HG02943 (cell line): Measurements from ENCODE around the gene CCDC178.

Source experiments
- ATAC-seq: cut with Tn5 transposase; IDR thresholded peaks from one replicate; pipeline ENCODE4 v1.9.1; 2021; ENCODE audit warnings: mild to moderate bottlenecking, low read depth, moderate library complexity; ENCODE audit not compliant: unreplicated experiment

The CCDC178 gene

DNA sequence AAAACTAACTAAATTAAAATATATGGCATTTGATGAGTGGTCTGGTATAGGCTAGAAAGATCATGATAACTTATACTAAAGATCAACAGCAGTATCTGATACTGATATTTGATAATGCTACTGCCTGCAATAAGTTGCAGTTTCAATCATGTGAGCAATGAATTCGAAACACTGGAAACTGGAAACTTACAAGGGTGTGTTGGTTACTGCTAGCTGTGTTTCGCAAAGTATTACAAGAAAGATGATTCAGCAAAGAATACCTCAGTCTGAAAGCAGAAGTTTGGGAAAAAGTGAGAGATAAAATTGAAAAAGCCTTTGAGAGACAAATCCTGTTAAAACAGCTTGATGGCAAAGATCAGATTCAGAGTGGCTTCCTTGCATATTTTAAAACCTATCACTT, 294.5 kb downstream of the CCDC178 start:
- no peak for ATAC-seq

DNA sequence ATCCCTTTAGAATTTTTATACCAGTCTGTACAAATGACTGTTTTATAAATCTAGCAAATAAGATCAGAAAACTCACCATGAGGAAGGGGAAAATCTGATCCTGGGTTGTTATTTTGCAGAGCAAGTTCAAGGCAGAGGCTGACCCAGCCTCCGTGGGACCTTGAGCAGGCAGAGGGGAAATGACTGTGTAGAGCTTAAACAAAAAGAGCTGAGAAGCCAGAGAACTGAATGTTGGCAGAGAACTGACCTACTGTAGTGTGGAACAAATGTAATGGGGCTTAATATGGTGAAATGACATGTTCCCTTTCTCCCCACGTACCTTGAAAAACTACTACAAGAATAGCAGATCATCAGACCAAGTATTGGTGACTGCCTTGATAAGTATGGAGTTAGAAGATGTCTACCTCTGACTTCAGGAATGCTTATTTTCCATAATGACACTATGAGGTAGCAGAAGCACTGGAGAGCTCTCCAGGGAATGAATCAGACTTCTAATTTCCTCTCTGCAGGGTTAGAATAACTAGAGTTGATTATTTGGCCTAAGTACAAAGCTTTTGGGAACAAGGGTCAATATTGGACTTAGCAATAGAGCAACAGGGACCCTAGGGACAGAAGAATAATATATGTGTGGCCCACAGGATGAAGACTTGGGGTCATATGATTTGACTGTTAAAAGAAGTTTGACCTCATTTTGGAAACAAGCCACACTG, 304.4 kb downstream of the CCDC178 start:
- no peak for ATAC-seq

DNA sequence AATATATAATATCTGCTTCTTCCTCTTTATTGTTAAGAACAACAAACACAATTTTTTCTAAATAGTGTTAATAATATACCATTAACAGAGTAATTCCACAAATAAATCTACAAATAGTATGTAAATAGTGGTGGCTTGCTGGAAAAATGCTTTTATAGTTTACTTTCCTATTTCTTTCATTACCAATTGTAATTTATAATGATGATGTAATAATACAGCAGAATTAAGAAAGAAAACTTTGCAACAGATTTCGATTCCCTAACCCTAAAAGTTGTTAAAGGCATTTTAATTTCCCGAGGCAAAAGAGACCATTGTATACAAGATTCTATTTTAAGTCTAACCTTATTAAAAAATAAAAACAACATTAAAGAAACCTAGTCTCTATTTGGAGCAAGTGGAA, 307.9 kb downstream of the CCDC178 start:
- ATAC-seq = no peak

DNA sequence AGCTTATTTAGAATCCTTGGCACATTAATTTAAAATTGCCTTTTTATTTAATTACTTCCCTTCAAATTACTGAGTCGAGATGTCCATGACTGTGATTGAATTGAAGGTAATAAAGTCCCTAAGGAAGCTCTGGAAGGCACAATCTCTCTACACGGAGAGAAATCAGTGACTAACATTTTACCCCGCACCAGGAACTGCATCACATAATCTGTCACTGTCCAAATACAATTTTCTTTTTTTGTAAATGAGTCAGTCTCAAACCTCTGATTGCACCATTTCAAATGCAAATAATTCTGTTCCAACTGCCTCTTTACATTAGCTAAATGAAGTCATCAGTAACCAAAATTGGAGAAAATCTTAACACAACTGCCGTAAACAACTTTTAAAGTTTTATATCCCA, 311.9 kb downstream of the CCDC178 start:
- no peak for ATAC-seq

DNA sequence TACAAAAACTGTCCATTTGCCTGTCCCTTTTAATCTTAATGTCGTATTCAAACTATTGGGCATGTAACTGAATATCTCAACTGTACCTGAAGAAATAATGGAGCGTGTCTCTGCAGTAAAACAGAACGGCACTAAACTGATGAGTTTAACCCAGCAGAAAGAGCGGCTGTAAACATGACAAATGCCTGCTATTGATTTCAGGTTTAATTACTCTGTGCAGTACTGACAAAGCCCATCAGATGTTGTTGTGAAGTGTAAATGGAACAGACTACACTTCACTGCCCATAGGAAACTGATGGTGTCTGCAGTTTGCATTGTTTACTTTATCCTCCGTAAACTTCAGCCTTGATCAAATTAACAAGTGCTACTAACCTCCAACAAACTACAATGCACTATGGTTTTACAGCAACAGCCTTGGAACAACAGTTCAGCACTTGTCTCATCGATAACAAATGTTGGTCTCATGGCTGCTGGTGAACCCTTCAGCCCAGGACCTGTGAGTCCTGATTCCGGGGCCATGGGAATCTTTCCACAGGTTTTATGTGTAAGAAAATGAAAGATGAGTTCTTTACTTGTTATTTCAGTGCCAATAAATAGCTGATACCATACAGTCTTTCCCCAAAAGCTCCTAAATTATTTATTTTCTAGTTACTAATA, 316.5 kb downstream of the CCDC178 start:
- no peak for ATAC-seq

DNA sequence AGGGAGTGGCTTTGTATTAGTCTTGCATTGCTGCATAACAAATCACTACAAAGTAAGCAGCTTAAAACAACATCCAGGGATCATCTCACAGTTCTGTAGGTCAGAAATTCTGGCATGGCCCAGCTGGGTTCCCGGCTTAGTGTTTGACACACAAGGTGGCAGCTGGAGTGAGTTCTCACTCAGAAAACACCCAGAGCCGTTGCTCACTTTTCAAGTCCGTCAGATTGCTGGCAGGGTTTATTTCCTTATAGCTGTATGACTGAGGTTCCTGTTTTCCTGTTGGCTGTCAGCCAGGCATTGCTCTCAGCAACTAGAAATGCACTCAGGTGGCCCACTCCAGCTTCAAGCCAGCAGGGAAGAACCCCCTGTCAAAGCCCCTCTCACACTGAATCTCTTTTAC, 324.1 kb downstream of the CCDC178 start:
- no peak for ATAC-seq

DNA sequence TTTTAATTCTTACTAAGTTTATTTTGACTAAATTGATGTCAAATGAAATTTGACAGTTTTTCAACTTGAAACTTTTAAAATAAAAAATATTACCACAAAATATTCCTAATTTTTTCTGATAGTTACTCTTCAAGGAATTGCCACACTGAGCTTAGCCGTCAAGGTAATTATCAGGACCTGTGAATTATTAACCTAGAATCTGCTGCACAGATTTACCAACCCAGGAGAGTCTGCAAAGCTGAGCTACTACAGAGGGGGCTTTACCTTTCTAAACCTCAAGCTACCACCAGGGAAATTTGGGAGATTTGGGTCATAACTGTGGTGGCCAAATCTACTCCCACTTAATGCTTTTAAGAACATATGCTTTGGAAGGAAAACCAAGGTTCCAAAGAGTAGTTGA, 324.6 kb downstream of the CCDC178 start:
- no peak for ATAC-seq

DNA sequence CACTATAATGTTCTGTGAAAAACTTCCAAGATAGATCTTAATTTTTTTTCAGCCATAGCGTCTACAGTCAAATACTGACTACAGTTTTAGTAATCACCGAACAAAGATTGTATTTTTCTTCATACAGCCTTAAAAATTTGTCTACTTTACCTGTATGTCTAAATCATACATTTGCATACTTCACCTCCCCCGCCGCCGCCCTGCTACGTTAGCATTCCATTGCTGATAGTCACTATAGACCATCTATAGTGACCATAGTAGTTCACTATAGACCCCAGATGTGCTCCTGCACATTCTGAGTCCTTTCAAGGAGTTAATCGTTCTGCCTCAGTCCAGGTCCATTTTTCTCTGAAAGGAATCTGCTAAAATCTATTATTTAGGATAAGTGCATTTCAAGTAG, 325.0 kb downstream of the CCDC178 start:
- no peak for ATAC-seq

DNA sequence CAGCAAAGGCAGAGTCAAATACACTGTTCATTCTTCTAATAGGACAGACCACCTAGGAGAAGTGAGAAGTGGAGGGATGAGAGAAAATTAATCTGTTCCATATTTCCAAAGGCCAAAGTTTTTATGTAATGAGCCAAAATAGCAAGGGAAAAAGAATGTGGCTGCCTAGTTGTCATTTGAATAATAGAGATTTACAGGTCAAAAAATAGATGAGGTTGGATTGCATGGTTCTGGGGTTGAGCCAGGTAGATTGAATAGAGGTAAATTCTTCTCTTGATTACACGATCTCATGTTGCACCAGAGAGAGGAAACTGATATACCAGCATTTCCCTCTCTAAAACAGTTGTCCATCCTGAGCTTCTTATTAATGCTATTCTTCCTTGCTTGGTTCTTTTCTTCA, 325.8 kb downstream of the CCDC178 start:
- no peak for ATAC-seq

DNA sequence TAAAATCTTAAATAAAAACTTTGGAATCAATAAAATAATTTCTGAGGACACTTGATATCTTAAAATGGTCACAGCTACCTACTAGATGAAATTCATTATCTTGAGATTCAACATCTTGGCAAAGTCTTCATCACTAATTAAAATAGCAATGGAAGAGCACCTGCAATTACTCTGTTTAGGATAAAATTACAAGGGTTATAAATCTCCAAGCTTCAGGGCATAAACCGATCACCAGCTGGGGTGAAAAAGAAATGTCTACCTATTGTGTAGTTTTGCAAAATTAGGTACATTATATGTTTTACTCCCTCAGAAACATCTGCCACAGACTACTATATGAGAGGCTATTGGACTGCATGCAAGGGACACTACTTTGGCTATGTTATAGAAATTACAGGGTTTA, 327.1 kb downstream of the CCDC178 start:
- no peak for ATAC-seq

DNA sequence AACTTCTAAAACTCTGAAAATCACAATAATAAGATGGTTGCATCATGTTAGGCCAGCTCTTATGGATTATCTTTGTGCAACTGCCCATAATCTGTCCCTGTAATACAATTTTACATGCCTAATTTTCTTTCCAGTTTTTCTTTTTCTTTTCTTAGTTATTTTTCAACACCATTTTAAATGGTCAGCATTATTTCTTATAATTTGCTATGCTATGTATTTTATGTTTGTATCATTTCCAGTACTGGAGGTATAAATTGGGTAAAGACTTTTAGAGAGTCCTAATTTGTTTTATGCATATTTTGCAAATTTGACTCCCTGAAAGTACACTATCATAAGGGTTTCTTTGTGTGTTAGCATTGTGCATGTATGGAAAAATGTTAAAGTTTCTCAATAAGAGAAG, 333.0 kb downstream of the CCDC178 start:
- no peak for ATAC-seq

DNA sequence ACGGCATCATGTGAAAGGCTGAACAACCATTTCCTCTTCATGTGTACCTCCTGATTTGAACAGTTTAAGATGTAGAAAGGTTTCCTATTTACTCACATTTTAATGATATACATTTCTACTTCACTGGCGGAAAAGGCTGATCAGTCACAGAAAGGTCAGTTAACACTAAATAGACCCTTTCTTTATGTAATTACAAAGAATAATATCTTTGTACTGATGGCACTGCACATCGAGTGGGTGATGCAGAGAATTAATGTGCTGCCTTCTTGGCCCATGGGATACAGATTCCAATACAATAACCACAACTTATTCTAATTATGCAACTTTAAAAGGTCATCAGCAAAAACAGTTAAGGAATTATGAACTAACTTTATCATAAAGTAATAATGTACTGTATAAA, 339.2 kb downstream of the CCDC178 start:
- no peak for ATAC-seq

DNA sequence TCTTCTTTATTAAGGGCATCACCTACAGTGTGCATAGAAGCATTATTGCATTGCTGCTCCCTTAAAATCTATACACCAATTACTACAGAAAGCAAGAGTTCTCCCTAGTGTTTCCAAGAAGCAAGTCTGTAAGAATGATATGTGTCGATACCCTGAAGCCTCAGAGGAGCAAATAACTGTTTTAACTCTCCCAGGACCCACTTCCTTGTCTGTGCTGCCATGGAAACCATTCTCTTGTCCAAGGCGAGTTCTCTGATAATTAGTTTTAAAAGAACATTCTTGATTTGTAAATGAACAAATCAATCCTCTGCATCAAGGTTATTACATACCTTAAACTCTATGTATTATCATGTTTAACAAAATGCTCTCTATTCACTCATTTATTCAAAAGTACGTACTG, 340.9 kb downstream of the CCDC178 start:
- no peak for ATAC-seq

DNA sequence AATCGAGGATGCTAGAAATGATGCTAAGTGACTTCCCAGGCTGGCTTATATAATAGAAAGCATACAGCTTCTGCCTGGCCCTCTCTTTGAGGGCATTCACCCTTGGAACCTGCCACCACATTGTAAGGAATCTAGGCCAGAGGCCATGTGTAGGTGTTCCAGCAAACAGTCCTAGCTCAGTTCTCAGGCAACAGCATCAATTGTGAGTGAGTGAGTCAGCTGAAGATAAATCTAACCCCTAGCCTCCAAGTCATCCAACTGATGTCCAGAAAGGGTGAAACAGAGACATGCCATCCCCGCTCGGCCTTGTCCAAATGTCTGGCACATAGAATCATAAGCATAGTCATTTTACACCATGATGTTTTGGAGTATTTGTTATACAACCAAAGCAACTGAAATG, 343.4 kb downstream of the CCDC178 start:
- no peak for ATAC-seq

DNA sequence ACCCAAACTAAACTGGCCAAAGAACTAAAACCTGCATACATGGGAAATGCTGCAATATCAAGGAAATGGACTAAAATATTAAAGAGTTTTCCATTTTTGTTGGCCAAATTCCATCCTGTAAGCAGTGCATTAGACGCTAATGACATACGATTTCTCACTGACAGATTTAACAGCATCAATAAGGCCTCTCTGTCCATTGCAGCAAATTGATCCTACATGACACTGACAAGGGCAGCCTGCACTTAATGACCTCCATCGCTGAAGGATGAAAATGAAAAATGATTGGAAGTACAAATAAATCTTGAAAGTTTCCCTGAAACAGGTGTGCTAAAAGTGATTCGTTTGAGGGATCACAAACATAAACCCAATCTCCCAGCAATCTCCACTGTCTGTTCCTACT, 350.1 kb downstream of the CCDC178 start:
- ATAC-seq = no peak

DNA sequence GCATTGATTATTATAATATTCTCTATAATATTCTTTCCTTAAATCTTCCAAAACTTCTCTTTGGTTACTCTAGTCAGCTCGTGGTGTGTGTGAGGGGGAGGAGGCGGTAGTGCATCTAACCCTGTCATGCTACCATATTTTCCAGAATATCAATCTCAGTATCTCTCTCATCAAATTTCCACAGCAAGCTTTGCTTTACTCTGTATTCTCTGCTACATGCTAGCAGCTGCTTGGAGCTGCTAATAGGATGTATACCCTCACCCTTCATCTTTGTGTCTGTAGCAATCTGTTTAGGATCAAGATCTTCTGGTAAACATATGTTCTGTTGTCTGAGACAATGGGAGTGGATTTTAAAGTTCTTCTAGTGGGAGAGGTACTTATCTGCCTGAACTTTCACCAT, 363.9 kb downstream of the CCDC178 start:
- ATAC-seq = no peak

DNA sequence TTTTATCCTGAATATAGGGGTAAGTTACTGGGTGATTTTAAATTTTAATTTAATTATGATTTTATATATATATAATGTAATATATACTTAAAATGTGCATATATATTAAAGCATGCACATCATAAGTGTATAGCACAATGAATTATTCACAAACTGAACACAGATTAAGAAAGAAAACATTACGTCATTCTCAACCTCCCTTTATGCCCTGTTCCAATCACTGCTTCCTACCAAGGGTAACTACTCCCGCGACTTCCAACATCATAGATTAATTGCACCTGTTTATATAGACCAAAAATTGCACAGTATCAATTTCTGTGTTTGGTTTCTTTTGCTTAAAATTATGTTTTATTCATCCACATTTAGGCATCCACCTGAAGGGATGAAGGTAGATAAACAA, 366.4 kb downstream of the CCDC178 start:
- no peak for ATAC-seq

DNA sequence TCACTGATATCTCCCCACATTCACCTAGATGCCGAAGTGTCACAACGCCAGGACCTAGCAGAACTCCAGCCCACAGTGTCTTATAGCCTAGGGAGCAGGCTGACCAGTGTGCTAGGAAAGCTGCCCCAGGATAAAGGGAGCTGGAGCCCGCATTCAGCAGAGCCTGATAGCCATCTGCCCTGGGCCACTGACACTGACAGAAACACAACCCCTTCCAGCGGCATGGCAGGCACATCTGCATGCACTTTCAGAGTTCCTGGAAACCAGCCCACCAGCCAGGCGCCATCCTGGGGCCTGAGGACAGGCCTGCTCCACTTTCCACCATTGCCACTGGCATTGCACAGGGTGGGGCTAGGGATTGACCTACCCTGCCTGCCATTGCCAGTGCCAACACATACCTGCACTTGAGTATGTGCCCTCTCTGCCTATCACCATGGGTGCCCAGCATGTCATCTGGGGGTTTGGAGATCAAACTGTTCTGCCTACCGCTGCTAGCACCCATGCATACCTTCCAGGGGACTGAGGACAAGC, 377.6 kb downstream of the CCDC178 start:
- ATAC-seq = no peak

DNA sequence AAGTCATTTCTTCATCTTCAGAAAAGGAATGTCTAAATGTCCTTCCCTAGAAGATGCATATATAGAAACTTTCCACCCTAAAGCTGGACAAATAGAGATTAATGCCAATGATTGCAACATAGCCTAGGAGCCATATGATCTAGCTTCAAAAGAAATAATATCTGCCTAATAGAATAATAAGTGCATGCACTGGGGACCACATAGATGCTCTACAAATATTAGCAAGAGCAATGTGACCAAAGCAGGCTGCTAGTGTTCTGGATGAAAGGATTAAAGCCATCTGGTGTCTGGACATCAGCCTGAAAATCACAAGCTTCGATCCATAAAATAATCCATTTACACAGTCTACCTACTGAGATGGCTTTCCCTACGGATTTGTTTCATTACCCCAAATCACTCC, 387.6 kb downstream of the CCDC178 start:
- ATAC-seq = no peak

DNA sequence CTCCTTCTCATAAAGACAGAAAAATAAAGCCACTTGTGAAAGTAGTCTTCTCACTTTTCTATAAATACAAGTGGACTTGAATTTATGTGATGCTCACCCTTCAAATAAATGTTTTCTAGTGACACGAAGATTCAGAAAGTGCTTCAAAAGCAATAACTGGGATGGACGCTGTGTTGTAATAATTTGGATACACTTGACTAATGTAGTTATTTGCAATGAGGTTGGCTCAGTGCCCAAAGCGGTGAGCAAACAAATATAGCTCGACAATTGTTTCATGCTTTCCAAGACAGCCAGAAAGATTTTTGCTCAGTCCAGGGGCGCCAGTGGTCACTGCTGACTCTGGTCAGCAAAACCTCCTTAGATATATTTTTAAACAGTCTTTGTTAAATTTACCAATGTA, 389.1 kb downstream of the CCDC178 start:
- no peak for ATAC-seq

DNA sequence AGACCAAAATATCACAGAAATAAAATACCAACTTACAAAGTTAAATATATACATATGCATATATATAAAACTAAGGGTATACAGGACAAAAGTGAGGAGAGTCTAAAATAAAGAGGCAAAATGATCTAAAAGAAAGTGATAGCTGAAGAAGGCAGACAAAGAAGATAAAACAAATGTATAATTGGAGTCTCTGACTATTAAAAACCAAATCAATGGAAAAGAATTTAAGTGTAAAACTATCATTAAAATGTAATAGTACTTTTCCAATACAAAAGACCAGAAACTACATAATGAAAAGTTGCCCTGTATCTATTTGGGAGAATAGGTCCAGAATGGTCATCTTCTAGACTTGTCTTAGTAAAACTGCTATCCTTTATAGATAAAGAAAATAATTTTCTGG, 400.3 kb downstream of the CCDC178 start:
- no peak for ATAC-seq

DNA sequence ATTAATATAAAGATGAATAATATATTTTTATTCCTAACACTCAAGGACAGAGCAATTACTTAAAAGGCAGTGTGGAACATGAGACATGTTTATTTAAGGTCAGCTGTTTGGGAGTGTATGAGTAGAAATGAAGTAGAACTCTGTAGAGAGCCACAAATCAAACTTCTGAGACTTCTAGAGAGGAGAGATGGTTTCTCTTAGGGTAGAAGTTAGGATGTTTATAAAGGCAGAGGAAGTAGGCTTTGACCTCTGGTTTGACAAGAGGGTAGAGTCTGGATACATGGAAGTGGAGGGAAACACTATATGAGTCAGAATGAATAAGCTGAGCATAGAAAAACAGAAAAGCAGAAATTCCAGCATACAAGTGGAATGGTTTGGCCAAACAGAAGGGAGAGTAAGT, 405.6 kb downstream of the CCDC178 start:
- no peak for ATAC-seq
